GM23338 (cell line): Measurements from ENCODE around the gene SUGCT. TPM values are rescaled to one million over a fixed set of nuclear protein-coding genes. Genes with fewer than 3 reads are reported as not detected.

Experiments used
- ATAC-seq: fragments of 200-7000 bp; cut with Tn5 transposase; 3 replicates; pipeline ENCODE4 v1.9.1; 2020
- DNase-seq: peaks from one replicate; pipeline ENCODE4 v3.0.0-alpha.2; 2015; ENCODE audit warnings: low spot score
- H2AFZ ChIP-seq: fragments of 200-600 bp; sonication (generic); 2 replicates; pipeline ENCODE4 v1.8.0; 2016; ENCODE audit warnings: antibody characterized with exemption, mild to moderate bottlenecking, moderate library complexity
- H3F3A ChIP-seq: fragments of 200-600 bp; sonication (generic); replicated peaks from 2 replicates; pipeline ENCODE4 v1.8.0; 2017; ENCODE audit warnings: antibody characterized with exemption, mixed run types, low read depth
- H3K27ac ChIP-seq: fragments of 200-600 bp; sonication (generic); 2 replicates; pipeline ENCODE4 v1.6.1; 2016; ENCODE audit warnings: low read depth
- H3K27me3 ChIP-seq: fragments of 200-600 bp; sonication (generic); 2 replicates; pipeline ENCODE4 v1.8.0; 2016; ENCODE audit warnings: mild to moderate bottlenecking, mixed run types, moderate library complexity; ENCODE audit not compliant: insufficient read depth
- H3K36me3 ChIP-seq: fragments of 200-600 bp; sonication (generic); 2 replicates; pipeline ENCODE4 v1.8.0; 2016; ENCODE audit warnings: mild to moderate bottlenecking; ENCODE audit not compliant: insufficient read depth
- H3K4me1 ChIP-seq: fragments of 200-600 bp; sonication (generic); 2 replicates; pipeline ENCODE4 v1.8.0; 2016; ENCODE audit warnings: mild to moderate bottlenecking, moderate library complexity; ENCODE audit not compliant: insufficient read depth
- H3K4me2 ChIP-seq: fragments of 200-600 bp; sonication (generic); 2 replicates; pipeline ENCODE4 v1.7.1; 2017; ENCODE audit warnings: mixed run types
- H3K4me3 ChIP-seq: fragments of 200-600 bp; sonication (generic); 2 replicates; pipeline ENCODE4 v1.6.1; 2016; ENCODE audit warnings: mixed run types
- H3K79me2 ChIP-seq: fragments of 200-600 bp; sonication (generic); replicated peaks from 2 replicates; pipeline ENCODE4 v1.8.0; 2017; ENCODE audit warnings: mild to moderate bottlenecking; ENCODE audit not compliant: insufficient read depth
- H3K9me2 ChIP-seq: fragments of 200-600 bp; sonication (generic); 2 replicates; pipeline ENCODE4 v1.8.0; 2017; ENCODE audit not compliant: insufficient read depth
- H4K20me1 ChIP-seq: fragments of 200-600 bp; sonication (generic); replicated peaks from 2 replicates; pipeline ENCODE4 v1.8.0; 2017; ENCODE audit warnings: mild to moderate bottlenecking; ENCODE audit not compliant: insufficient read depth
- H3K27ac Mint-ChIP-seq: 2 replicates; pipeline ENCODE4 v1.8.0; 2020; ENCODE audit warnings: inconsistent platforms, mild to moderate bottlenecking, moderate library complexity, mixed read lengths
- H3K27me3 Mint-ChIP-seq: 3 replicates; pipeline ENCODE4 v1.8.0; 2022; ENCODE audit warnings: low read depth, mild to moderate bottlenecking, moderate library complexity, mixed read lengths, inconsistent platforms; ENCODE audit not compliant: insufficient read depth, poor library complexity
- H3K36me3 Mint-ChIP-seq: 3 replicates; pipeline ENCODE4 v1.8.0; 2021; ENCODE audit warnings: low read depth, mild to moderate bottlenecking, inconsistent platforms, moderate library complexity, mixed read lengths
- H3K4me1 Mint-ChIP-seq: 3 replicates; pipeline ENCODE4 v1.8.0; 2020; ENCODE audit warnings: mild to moderate bottlenecking, inconsistent platforms, mixed read lengths
- H3K4me3 Mint-ChIP-seq: 3 replicates; pipeline ENCODE4 v1.8.0; 2021; ENCODE audit warnings: moderate library complexity, mild to moderate bottlenecking, inconsistent platforms, mixed read lengths
- H3K9me3 Mint-ChIP-seq: 3 replicates; pipeline ENCODE4 v1.8.0; 2020; ENCODE audit warnings: moderate library complexity, mild to moderate bottlenecking, inconsistent platforms, mixed read lengths
- CREB1 ChIP-seq: fragments of 250-450 bp; sonication (Bioruptor Pico); IDR thresholded peaks from 2 replicates; pipeline ENCODE4 v1.5.0; 2020; ENCODE audit warnings: low read depth, mild to moderate bottlenecking, moderate library complexity
- EZH2phosphoT487 ChIP-seq: fragments of 200-600 bp; sonication (generic); IDR thresholded peaks from one replicate; pipeline ENCODE4 v1.8.1; 2018; ENCODE audit warnings: antibody characterized with exemption; ENCODE audit not compliant: unreplicated experiment
- JUNB ChIP-seq: IDR thresholded peaks from one replicate; pipeline ENCODE4 v1.6.1; 2016; ENCODE audit warnings: antibody characterized with exemption; ENCODE audit not compliant: unreplicated experiment
- NANOG ChIP-seq: IDR thresholded peaks from 2 replicates; pipeline ENCODE4 v1.6.1; 2016; ENCODE audit warnings: antibody characterized with exemption, borderline replicate concordance
- POLR2AphosphoS5 ChIP-seq: IDR thresholded peaks from 2 replicates; pipeline ENCODE4 v1.6.1; 2016; ENCODE audit warnings: antibody characterized with exemption, low read depth
- STAT1 ChIP-seq: IDR thresholded peaks from one replicate; pipeline ENCODE4 v1.6.1; 2016; ENCODE audit warnings: antibody characterized with exemption; ENCODE audit not compliant: unreplicated experiment
- ZNF114 ChIP-seq: fragments of 250-450 bp; sonication (Bioruptor Pico); IDR thresholded peaks from 2 replicates; pipeline ENCODE4 v1.5.0; 2020; ENCODE audit warnings: mild to moderate bottlenecking, moderate library complexity
- ZNF331 ChIP-seq: fragments of 250-450 bp; sonication (Bioruptor Pico); IDR thresholded peaks from 2 replicates; pipeline ENCODE4 v1.5.0; 2020; ENCODE audit warnings: low read depth, mild to moderate bottlenecking, moderate library complexity
- polyA plus RNA-seq: library from polyadenylated mRNA; unstranded; fragments of >200 nt; fragmentation: Nextera tagmentation; extraction: Ambion mirVana; gene quantifications from 2 replicates; pipeline ENCODE4 v1.2.1, GENCODE V29; 2016
- total RNA-seq: library from RNA; depleted of rRNA; stranded (reverse); fragments of >200 nt; shearing (Covaris generic); gene quantifications from 2 replicates; pipeline ENCODE4 v1.2.3, GENCODE V29; 2014
- TF ChIP-seq, protein P1 (sequence below): IDR thresholded peaks from 2 replicates; pipeline ENCODE4 v1.6.1; 2016; ENCODE audit warnings: antibody characterized with exemption
- TF ChIP-seq, protein P2 (sequence below): IDR thresholded peaks from one replicate; pipeline ENCODE4 v1.6.1; 2018; ENCODE audit warnings: antibody characterized with exemption; ENCODE audit not compliant: unreplicated experiment
- TF ChIP-seq, protein P3 (sequence below), 2 experiments: fragments of 200-600 bp in 1 of 2; sonication (generic) in 1 of 2; conservative IDR thresholded peaks; 2 replicates each; pipeline versions ENCODE4 v1.5.1 to v1.6.1; 2016 to 2017; ENCODE audit warnings: antibody characterized with exemption in 2 of 2, low read depth in 2 of 2, mild to moderate bottlenecking in 2 of 2, moderate library complexity in 1 of 2

Gene SUGCT
- total and polyA plus RNA-seq, 2 experiments from 2014 or later: 4.2 to 5.6 TPM

DNA sequence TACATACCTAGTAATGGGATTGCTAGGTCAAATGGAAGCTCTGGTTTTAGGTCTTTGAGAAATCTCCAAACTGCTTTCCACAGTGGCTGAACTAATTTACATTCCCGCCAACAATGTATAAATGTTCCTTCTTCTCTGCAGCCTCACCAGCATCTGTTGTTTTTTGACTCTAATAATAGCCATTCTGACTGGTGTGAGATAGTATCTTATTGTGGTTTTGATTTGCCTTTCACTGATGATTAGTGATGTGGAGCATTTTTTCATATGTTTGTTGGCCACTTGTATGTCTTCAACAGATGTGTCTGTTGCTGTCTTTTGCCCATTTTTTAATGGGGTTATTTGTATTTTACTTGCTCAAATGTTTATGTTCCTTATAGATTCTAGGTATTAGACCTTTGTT is 675.5 kb downstream of the SUGCT start:
- Histone ChIP-seq H3K27me3 (no peaks in the 10 kb centered on the region), H2AFZ (no peak overlapping the region), H3K4me2 (no peak overlapping the region), H4K20me1 (no peaks in the 10 kb centered on the region), H3K27ac (no peak overlapping the region), H3K9me2 (peaks cover 7% of the 10 kb centered on the region; the same call in 1 of the 2 replicates), H3K4me3 (no peak overlapping the region), H3F3A (no peaks in the 10 kb centered on the region), H3K79me2 (no peaks in the 10 kb centered on the region), H3K36me3 (no peaks in the 10 kb centered on the region), H3K4me1 (no peaks in the 10 kb centered on the region)
- Mint-ChIP-seq H3K27ac (no peak overlapping the region), H3K4me1 (no peaks in the 10 kb centered on the region), H3K4me3 (no peak overlapping the region), H3K27me3 (no peaks in the 10 kb centered on the region), H3K9me3 (peaks cover 9% of the 10 kb centered on the region), H3K36me3 (no peaks in the 10 kb centered on the region; the same call in 2 of the 3 replicates)
- ATAC-seq (no peak), DNase-seq (no peak)
- TF ChIP-seq CREB1 (CRISPR knock-in tag) (no peak), ZNF331 (CRISPR knock-in tag) (no peak), JUNB (no peak), ZNF114 (CRISPR knock-in tag) (no peak), STAT1 (no peak), EZH2phosphoT487 (no peak), POLR2AphosphoS5 (no peak), NANOG (no peak)
- TF ChIP-seq, protein P1, sequence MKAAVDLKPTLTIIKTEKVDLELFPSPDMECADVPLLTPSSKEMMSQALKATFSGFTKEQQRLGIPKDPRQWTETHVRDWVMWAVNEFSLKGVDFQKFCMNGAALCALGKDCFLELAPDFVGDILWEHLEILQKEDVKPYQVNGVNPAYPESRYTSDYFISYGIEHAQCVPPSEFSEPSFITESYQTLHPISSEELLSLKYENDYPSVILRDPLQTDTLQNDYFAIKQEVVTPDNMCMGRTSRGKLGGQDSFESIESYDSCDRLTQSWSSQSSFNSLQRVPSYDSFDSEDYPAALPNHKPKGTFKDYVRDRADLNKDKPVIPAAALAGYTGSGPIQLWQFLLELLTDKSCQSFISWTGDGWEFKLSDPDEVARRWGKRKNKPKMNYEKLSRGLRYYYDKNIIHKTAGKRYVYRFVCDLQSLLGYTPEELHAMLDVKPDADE: no peak
- TF ChIP-seq, protein P2, sequence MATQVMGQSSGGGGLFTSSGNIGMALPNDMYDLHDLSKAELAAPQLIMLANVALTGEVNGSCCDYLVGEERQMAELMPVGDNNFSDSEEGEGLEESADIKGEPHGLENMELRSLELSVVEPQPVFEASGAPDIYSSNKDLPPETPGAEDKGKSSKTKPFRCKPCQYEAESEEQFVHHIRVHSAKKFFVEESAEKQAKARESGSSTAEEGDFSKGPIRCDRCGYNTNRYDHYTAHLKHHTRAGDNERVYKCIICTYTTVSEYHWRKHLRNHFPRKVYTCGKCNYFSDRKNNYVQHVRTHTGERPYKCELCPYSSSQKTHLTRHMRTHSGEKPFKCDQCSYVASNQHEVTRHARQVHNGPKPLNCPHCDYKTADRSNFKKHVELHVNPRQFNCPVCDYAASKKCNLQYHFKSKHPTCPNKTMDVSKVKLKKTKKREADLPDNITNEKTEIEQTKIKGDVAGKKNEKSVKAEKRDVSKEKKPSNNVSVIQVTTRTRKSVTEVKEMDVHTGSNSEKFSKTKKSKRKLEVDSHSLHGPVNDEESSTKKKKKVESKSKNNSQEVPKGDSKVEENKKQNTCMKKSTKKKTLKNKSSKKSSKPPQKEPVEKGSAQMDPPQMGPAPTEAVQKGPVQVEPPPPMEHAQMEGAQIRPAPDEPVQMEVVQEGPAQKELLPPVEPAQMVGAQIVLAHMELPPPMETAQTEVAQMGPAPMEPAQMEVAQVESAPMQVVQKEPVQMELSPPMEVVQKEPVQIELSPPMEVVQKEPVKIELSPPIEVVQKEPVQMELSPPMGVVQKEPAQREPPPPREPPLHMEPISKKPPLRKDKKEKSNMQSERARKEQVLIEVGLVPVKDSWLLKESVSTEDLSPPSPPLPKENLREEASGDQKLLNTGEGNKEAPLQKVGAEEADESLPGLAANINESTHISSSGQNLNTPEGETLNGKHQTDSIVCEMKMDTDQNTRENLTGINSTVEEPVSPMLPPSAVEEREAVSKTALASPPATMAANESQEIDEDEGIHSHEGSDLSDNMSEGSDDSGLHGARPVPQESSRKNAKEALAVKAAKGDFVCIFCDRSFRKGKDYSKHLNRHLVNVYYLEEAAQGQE: no peak
- TF ChIP-seq, protein P3, sequence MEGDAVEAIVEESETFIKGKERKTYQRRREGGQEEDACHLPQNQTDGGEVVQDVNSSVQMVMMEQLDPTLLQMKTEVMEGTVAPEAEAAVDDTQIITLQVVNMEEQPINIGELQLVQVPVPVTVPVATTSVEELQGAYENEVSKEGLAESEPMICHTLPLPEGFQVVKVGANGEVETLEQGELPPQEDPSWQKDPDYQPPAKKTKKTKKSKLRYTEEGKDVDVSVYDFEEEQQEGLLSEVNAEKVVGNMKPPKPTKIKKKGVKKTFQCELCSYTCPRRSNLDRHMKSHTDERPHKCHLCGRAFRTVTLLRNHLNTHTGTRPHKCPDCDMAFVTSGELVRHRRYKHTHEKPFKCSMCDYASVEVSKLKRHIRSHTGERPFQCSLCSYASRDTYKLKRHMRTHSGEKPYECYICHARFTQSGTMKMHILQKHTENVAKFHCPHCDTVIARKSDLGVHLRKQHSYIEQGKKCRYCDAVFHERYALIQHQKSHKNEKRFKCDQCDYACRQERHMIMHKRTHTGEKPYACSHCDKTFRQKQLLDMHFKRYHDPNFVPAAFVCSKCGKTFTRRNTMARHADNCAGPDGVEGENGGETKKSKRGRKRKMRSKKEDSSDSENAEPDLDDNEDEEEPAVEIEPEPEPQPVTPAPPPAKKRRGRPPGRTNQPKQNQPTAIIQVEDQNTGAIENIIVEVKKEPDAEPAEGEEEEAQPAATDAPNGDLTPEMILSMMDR (conservative IDR thresholded peaks at IDR 0.05; ENCODE audit: low read depth in 2 of 2): no peak
